BE2C (cell line): Measurements from ENCODE around the gene ZC3H8.

Experiments
- DNase-seq: peaks from one replicate; pipeline ENCODE4 v3.0.0-alpha.2; 2020
- H3K27me3 ChIP-seq: fragments of 250-450 bp; sonication (Bioruptor Pico); 2 replicates; pipeline ENCODE4 v1.5.1; 2020; ENCODE audit warnings: mild to moderate bottlenecking
- H3K36me3 ChIP-seq: fragments of 250-450 bp; sonication (Bioruptor Pico); 2 replicates; pipeline ENCODE4 v1.5.1; 2020; ENCODE audit warnings: mild to moderate bottlenecking
- H3K4me1 ChIP-seq: fragments of 250-450 bp; sonication (Bioruptor Pico); 2 replicates; pipeline ENCODE4 v1.5.1; 2020
- H3K4me3 ChIP-seq: 2 replicates; pipeline ENCODE4 v1.5.1; 2011; ENCODE audit warnings: low read depth, low read length
- H3K9me3 ChIP-seq: fragments of 250-450 bp; sonication (Bioruptor Pico); 2 replicates; pipeline ENCODE4 v1.5.1; 2020
- TF ChIP-seq, protein P1 (sequence below): IDR thresholded peaks from 2 replicates; pipeline ENCODE4 v1.5.1; 2012; ENCODE audit warnings: mild to moderate bottlenecking, low read depth, low read length

ZC3H8 gene

DNA sequence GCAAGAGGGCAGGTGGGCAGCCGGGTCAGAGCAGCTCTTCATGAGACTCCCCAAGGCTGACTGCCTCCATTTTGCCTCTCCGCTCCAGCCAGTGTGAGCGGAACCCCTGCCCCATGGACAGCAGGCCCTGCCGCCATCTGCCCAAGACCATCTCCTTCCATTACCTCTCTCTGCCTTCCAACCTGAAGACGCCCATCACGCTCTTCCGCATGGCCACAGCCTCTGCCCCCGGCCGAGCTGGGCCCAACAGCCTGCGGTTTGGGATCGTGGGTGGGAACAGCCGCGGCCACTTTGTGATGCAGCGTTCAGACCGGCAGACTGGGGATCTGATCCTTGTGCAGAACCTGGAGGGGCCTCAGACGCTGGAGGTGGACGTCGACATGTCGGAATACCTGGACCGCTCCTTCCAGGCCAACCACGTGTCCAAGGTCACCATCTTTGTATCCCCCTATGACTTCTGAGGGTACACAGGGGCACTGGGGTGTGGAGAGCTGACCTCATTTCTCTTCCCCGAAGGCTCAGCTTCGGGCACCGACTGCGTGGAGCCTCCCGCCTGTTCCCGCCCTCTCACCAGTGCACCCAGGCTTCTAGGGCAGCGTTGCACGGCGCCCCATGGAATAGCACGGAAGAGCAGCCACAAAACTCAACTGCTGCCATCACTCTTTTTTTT is 67.7 kb downstream of the ZC3H8 start:
- H3K4me3 ChIP-seq, result no peak overlapping the region
- TF ChIP-seq, protein P1, sequence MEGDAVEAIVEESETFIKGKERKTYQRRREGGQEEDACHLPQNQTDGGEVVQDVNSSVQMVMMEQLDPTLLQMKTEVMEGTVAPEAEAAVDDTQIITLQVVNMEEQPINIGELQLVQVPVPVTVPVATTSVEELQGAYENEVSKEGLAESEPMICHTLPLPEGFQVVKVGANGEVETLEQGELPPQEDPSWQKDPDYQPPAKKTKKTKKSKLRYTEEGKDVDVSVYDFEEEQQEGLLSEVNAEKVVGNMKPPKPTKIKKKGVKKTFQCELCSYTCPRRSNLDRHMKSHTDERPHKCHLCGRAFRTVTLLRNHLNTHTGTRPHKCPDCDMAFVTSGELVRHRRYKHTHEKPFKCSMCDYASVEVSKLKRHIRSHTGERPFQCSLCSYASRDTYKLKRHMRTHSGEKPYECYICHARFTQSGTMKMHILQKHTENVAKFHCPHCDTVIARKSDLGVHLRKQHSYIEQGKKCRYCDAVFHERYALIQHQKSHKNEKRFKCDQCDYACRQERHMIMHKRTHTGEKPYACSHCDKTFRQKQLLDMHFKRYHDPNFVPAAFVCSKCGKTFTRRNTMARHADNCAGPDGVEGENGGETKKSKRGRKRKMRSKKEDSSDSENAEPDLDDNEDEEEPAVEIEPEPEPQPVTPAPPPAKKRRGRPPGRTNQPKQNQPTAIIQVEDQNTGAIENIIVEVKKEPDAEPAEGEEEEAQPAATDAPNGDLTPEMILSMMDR, result no peak
- H3K4me1 ChIP-seq, result no peaks in the 10 kb centered on the region
- no peaks in the 10 kb centered on the region for H3K9me3 ChIP-seq
- DNase-seq, result no peak
- no peaks in the 10 kb centered on the region for H3K27me3 ChIP-seq
- H3K36me3 ChIP-seq, result no peaks in the 10 kb centered on the region

DNA sequence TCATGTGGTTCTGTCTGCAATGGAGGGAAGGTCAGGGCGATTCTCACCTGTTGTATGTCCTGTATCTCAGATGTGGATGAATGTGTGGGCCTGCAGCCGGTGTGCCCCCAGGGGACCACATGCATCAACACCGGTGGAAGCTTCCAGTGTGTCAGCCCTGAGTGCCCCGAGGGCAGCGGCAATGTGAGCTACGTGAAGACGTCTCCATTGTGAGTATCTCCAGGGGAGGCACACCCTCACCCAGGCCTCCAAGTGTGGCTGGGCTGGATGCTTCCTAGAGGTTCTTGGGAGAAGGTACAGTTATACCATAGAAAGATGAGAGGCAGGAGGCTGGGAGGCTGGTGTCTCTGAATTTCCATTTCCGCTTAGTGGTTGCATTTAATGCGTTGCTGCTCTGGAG is 69.7 kb downstream of the ZC3H8 start:
- H3K27me3 ChIP-seq, result no peaks in the 10 kb centered on the region
- H3K9me3 ChIP-seq, result no peaks in the 10 kb centered on the region
- H3K4me3 ChIP-seq, result no peak overlapping the region
- H3K36me3 ChIP-seq, result no peaks in the 10 kb centered on the region
- TF ChIP-seq, protein P1, result no peak
- DNase-seq, result no peak
- H3K4me1 ChIP-seq, result no peaks in the 10 kb centered on the region

DNA sequence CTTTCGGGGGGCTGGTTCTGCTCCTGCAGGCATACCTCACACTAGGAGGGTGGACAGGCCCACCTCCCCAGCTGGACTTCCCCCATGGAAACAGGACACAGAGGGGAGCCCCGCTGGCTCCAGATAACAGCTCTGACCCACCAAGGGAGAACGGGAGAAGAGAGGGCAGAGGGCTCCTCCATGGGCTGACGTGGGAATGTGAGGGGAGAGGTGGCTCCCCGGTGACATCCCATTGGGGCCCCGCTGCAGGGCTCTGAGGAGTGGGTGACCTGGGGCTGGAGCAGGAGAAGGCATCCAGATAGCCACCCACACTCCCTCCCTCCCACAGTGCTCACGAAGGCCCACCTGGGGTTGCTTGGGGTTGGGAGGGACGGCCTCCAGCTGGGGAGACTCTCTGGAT is 70.7 kb downstream of the ZC3H8 start:
- Histone ChIP-seq H3K4me1 (no peaks in the 10 kb centered on the region), H3K27me3 (no peaks in the 10 kb centered on the region), H3K4me3 (no peak overlapping the region), H3K36me3 (no peaks in the 10 kb centered on the region), H3K9me3 (no peaks in the 10 kb centered on the region)
- no peak for DNase-seq
- TF ChIP-seq, protein P1, result no peak

DNA sequence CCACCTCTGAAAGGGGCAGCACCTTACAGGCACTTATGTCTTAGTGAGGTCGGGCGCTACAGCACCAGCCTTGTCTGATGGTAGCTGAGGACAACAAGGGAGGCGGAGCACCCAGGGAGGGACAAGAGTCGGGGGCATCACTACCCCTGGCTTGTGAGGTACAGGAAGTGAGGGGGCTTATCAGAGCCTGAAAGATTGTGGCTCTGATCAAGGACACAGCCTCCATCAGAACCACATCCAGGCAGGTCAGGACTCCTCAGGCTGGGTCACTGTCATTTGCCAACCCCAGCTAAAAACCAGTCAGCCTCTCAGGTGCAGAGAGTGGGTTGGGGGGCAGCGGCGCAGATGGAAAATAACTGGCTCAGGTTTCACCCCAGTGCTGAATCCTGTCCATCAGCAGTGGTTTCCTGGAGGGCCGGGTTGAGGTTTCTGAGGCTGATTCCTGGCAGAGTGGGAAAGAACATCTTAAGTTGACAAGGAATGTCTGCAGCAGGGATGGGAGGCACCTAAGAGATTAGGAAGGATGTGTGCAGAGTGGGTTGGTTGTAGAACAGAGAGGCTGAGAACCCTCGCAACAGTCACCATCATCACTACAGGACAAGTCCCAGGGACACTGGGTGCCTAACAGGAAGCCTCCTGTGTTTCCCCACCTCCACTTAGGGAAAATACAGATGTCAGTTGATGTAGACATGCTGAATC is 71.4 kb downstream of the ZC3H8 start:
- Histone ChIP-seq H3K9me3 (no peaks in the 10 kb centered on the region), H3K36me3 (no peaks in the 10 kb centered on the region), H3K4me3 (no peak overlapping the region), H3K27me3 (no peaks in the 10 kb centered on the region), H3K4me1 (no peaks in the 10 kb centered on the region)
- TF ChIP-seq, protein P1, result no peak
- no peak for DNase-seq

DNA sequence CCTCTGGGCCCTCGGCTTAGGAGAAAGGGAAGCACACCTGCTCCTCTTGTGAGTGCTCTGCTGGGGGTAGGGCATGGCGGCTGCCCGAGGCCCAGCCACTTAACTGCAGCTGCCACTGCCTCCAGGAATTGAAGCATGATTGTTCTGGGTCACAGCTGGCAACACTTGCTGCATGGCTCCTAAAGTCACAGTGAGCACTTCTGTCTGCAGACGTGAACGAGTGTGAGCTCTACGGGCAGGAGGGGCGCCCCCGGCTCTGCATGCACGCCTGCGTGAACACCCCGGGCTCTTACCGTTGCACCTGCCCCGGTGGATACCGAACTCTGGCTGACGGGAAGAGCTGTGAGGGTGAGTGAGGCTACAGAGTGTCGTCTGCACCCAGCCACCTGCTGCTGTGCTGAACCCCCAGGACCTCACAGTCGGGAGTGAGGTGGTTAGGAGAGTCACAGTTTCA is 72.2 kb downstream of the ZC3H8 start:
- no peaks in the 10 kb centered on the region for H3K36me3 ChIP-seq
- H3K4me3 ChIP-seq, result no peak overlapping the region
- DNase-seq, result no peak
- TF ChIP-seq, protein P1, result no peak
- no peaks in the 10 kb centered on the region for H3K9me3 ChIP-seq
- H3K27me3 ChIP-seq, result no peaks in the 10 kb centered on the region
- H3K4me1 ChIP-seq, result no peaks in the 10 kb centered on the region
